OCI-LY1 (cell line): ENCODE results near the gene TNNC1.

ENCODE experiments used
- H2AFZ ChIP-seq: fragments of 200-600 bp; sonication (generic), shearing (Covaris generic); 2 replicates; pipeline ENCODE4 v1.6.0; 2014; ENCODE audit warnings: antibody characterized with exemption, mild to moderate bottlenecking, low read length
- H3F3A ChIP-seq: fragments of 200-600 bp; sonication (generic), shearing (Covaris generic); 2 replicates; pipeline ENCODE4 v1.6.0; 2014; ENCODE audit warnings: mild to moderate bottlenecking, antibody characterized with exemption, low read length, moderate library complexity; ENCODE audit not compliant: insufficient read depth
- H3K27ac ChIP-seq: fragments of 200-600 bp; sonication (generic); 2 replicates; pipeline ENCODE4 v1.5.1; 2014; ENCODE audit warnings: low read length, mixed run types, mild to moderate bottlenecking, low read depth; ENCODE audit not compliant: poor library complexity, severe bottlenecking
- H3K27me3 ChIP-seq: fragments of 200-600 bp; sonication (generic); 2 replicates; pipeline ENCODE4 v1.6.0; 2014; ENCODE audit warnings: antibody characterized with exemption, mild to moderate bottlenecking, low read length, moderate library complexity; ENCODE audit not compliant: insufficient read depth
- H3K36me3 ChIP-seq: fragments of 200-600 bp; sonication (generic); 2 replicates; pipeline ENCODE4 v1.6.1; 2014; ENCODE audit warnings: mild to moderate bottlenecking, antibody characterized with exemption, low read length, moderate library complexity, mixed read lengths; ENCODE audit not compliant: insufficient read depth
- H3K4me1 ChIP-seq: fragments of 200-600 bp; sonication (generic); 2 replicates; pipeline ENCODE4 v1.5.1; 2014; ENCODE audit warnings: mild to moderate bottlenecking, low read length, moderate library complexity; ENCODE audit not compliant: insufficient read depth, severe bottlenecking
- H3K4me2 ChIP-seq: fragments of 200-600 bp; sonication (generic), shearing (Covaris generic); 2 replicates; pipeline ENCODE4 v1.6.1; 2014; ENCODE audit warnings: low read length
- H3K4me3 ChIP-seq: fragments of 200-600 bp; sonication (generic); 2 replicates; pipeline ENCODE4 v1.5.1; 2014; ENCODE audit warnings: low read length, low read depth, mild to moderate bottlenecking, mixed read lengths; ENCODE audit not compliant: poor library complexity, severe bottlenecking
- H3K79me2 ChIP-seq: fragments of 200-600 bp; shearing (Covaris generic); 2 replicates; pipeline ENCODE4 v1.6.1; 2016; ENCODE audit warnings: mixed run types, low read length, mixed read lengths; ENCODE audit not compliant: insufficient read depth
- H3K9ac ChIP-seq: fragments of 200-600 bp; sonication (generic), shearing (Covaris generic); 2 replicates; pipeline ENCODE4 v1.6.1; 2014; ENCODE audit warnings: mild to moderate bottlenecking, low read length, mixed read lengths
- H3K9me2 ChIP-seq: fragments of 200-600 bp; sonication (generic), shearing (Covaris generic); 2 replicates; pipeline ENCODE4 v1.6.1; 2014; ENCODE audit warnings: low read depth, mild to moderate bottlenecking, low read length, mixed read lengths
- H3K9me3 ChIP-seq: fragments of 200-600 bp; shearing (Covaris generic); 2 replicates; pipeline ENCODE4 v1.6.1; 2014; ENCODE audit warnings: low read length, mixed read lengths
- H4K20me1 ChIP-seq: fragments of 200-600 bp; sonication (generic), shearing (Covaris generic); 2 replicates; pipeline ENCODE4 v1.6.0; 2016; ENCODE audit warnings: mild to moderate bottlenecking, low read length; ENCODE audit not compliant: insufficient read depth
- CTCF ChIP-seq: fragments of 200-600 bp; sonication (generic), shearing (Covaris generic); IDR thresholded peaks from 2 replicates; pipeline ENCODE4 v1.5.1; 2017; ENCODE audit warnings: mild to moderate bottlenecking, antibody characterized with exemption, low read length, moderate library complexity, mixed read lengths
- EZH2 ChIP-seq: fragments of 200-600 bp; sonication (generic), shearing (Covaris generic); IDR thresholded peaks from 2 replicates; pipeline ENCODE4 v1.8.0; 2017; ENCODE audit warnings: borderline replicate concordance, mixed run types, mild to moderate bottlenecking, antibody characterized with exemption, low read length, moderate library complexity, mixed read lengths

The TNNC1 gene

GRCh38 chr3:52406231-52406661, 47.6 kb downstream of the TNNC1 start:
- Histone ChIP-seq H4K20me1 (no peaks in the 10 kb centered on the region), H3K27ac (no peak overlapping the region), H3K4me1 (peaks cover 17% of the 10 kb centered on the region), H3K9me2 (no peaks in the 10 kb centered on the region), H3K79me2 (peaks cover 10% of the 10 kb centered on the region), H3K9me3 (no peaks in the 10 kb centered on the region), H3K27me3 (no peaks in the 10 kb centered on the region), H3K36me3 (peaks cover 70% of the 10 kb centered on the region), H3K4me3 (no peak overlapping the region), H3K9ac (no peak overlapping the region), H3K4me2 (no peak overlapping the region), H2AFZ (no peak overlapping the region), H3F3A (no peaks in the 10 kb centered on the region)
- TF ChIP-seq EZH2, result no peak
- TF ChIP-seq CTCF, result no peak

GRCh38 chr3:52405601-52406110, 48.2 kb downstream of the TNNC1 start:
- no peaks in the 10 kb centered on the region for H3F3A ChIP-seq
- peaks cover 76% of the 10 kb centered on the region for H3K36me3 ChIP-seq
- no peak overlapping the region for H3K9ac ChIP-seq
- no peak for TF ChIP-seq EZH2
- H3K9me2 ChIP-seq, result no peaks in the 10 kb centered on the region
- no peaks in the 10 kb centered on the region for H3K27me3 ChIP-seq
- H3K4me1 ChIP-seq, result peaks cover 12% of the 10 kb centered on the region
- H4K20me1 ChIP-seq, result no peaks in the 10 kb centered on the region
- no peak overlapping the region for H3K4me2 ChIP-seq
- H3K9me3 ChIP-seq, result no peaks in the 10 kb centered on the region
- H3K4me3 ChIP-seq, result no peak overlapping the region
- H2AFZ ChIP-seq, result no peak overlapping the region
- no peak overlapping the region for H3K27ac ChIP-seq
- H3K79me2 ChIP-seq, result peaks cover 10% of the 10 kb centered on the region

GRCh38 chr3:52405066-52405465, 48.8 kb downstream of the TNNC1 start:
- Histone ChIP-seq H3K9ac (no peak overlapping the region), H3K4me2 (no peak overlapping the region), H3K27me3 (no peaks in the 10 kb centered on the region), H3K9me3 (no peaks in the 10 kb centered on the region), H3K9me2 (no peaks in the 10 kb centered on the region), H4K20me1 (no peaks in the 10 kb centered on the region), H3K4me3 (no peak overlapping the region), H3K4me1 (peaks cover 12% of the 10 kb centered on the region), H3K36me3 (peaks cover 77% of the 10 kb centered on the region), H3K27ac (no peak overlapping the region), H3K79me2 (peaks cover 10% of the 10 kb centered on the region), H2AFZ (no peak overlapping the region), H3F3A (no peaks in the 10 kb centered on the region)
- TF ChIP-seq CTCF, result no peak
- no peak for TF ChIP-seq EZH2

GRCh38 chr3:52404391-52404790, 49.5 kb downstream of the TNNC1 start:
- Histone ChIP-seq H3K79me2 (peaks cover 8% of the 10 kb centered on the region), H3K9me2 (no peaks in the 10 kb centered on the region), H3K4me3 (no peak overlapping the region), H3K27ac (no peak overlapping the region), H3F3A (no peaks in the 10 kb centered on the region), H3K9me3 (no peaks in the 10 kb centered on the region), H3K4me1 (peaks cover 12% of the 10 kb centered on the region), H4K20me1 (no peaks in the 10 kb centered on the region), H3K9ac (no peak overlapping the region), H2AFZ (no peak overlapping the region), H3K4me2 (no peak overlapping the region), H3K27me3 (no peaks in the 10 kb centered on the region), H3K36me3 (peaks cover 77% of the 10 kb centered on the region)
- no peak for TF ChIP-seq EZH2
- no peak for TF ChIP-seq CTCF
